Measurements from ENCODE around the gene RMND1.

- TF ChIP-seq POLR2A (IDR thresholded peaks at IDR 0.05): no peak
- TF ChIP-seq CTCF (IDR thresholded peaks at IDR 0.05): no peak
These were observed 76.1 kb downstream of the RMND1 start for GRCh38 chr6:151375833-151376232.

Data from thyroid gland (tissue), 4 donors.